GM18907 (cell line): ENCODE data around the gene LIME1.
"Not testable (repeated sequence)": the region's sequence is repeated elsewhere in the genome, so short reads cannot be mapped to it uniquely, and the experiment has no call there.

ENCODE experiments used
- ATAC-seq: cut with Tn5 transposase; IDR thresholded peaks from one replicate; pipeline ENCODE4 v1.9.1; 2021; ENCODE audit warnings: mild to moderate bottlenecking, moderate library complexity; ENCODE audit not compliant: unreplicated experiment

Gene LIME1

GRCh38 chr20:63707558-63708300 is 28.7 kb upstream of the LIME1 start, which contains the start of the genes ARFRP1 and ZGPAT:
Gene ARFRP1 (minus strand): TSS chr20:63707976. CDS start chr20:63707091, 885 bp downstream.
Gene ZGPAT (plus strand): TSS chr20:63708039. CDS start chr20:63708581, 542 bp downstream.
- peak; percentile 66 for ATAC-seq

- peak; percentile 17 for ATAC-seq
Measured at GRCh38 chr20:63708301-63709148, 27.9 kb upstream of the LIME1 start.

GRCh38 chr20:63709149-63709527 is 27.3 kb upstream of the LIME1 start:
- ATAC-seq: no peak

GRCh38 chr20:63711085-63711645 is 25.3 kb upstream of the LIME1 start:
- ATAC-seq: no peak

GRCh38 chr20:63712191-63712590 is 24.3 kb upstream of the LIME1 start:
- ATAC-seq: no peak

GRCh38 chr20:63714858-63715257 is 21.6 kb upstream of the LIME1 start:
- no peak for ATAC-seq

GRCh38 chr20:63718996-63719395 is 17.5 kb upstream of the LIME1 start:
- ATAC-seq: no peak

GRCh38 chr20:63722967-63723622 is 13.4 kb upstream of the LIME1 start:
- not testable (repeated sequence) for ATAC-seq

- not testable (repeated sequence) for ATAC-seq
Measured at GRCh38 chr20:63730189-63730733, 6.2 kb upstream of the LIME1 start.

- no peak for ATAC-seq
Measured at GRCh38 chr20:63731410-63731809, 5.1 kb upstream of the LIME1 start.

GRCh38 chr20:63732118-63733095 is 4.1 kb upstream of the LIME1 start:
- no peak for ATAC-seq

- ATAC-seq: no peak
Measured at GRCh38 chr20:63733117-63733516, 3.3 kb upstream of the LIME1 start.

- no peak for ATAC-seq
Measured at GRCh38 chr20:63733579-63734081, 2.8 kb upstream of the LIME1 start.

GRCh38 chr20:63734111-63734945 is 2.1 kb upstream of the LIME1 start:
- no peak for ATAC-seq

- no peak for ATAC-seq
Measured at GRCh38 chr20:63734946-63735858, 1.3 kb upstream of the LIME1 start.

GRCh38 chr20:63736893-63737694 is 630 bp downstream of the LIME1 start:
- ATAC-seq: no peak

GRCh38 chr20:63737695-63737944 is 1.2 kb downstream of the LIME1 start:
- no peak for ATAC-seq
